HG02642 (cell line): ENCODE results near the gene VGF.

Experiments
- ATAC-seq: cut with Tn5 transposase; IDR thresholded peaks from one replicate; pipeline ENCODE4 v1.9.1; 2021; ENCODE audit warnings: mild to moderate bottlenecking; ENCODE audit not compliant: unreplicated experiment, poor library complexity

Gene VGF

DNA sequence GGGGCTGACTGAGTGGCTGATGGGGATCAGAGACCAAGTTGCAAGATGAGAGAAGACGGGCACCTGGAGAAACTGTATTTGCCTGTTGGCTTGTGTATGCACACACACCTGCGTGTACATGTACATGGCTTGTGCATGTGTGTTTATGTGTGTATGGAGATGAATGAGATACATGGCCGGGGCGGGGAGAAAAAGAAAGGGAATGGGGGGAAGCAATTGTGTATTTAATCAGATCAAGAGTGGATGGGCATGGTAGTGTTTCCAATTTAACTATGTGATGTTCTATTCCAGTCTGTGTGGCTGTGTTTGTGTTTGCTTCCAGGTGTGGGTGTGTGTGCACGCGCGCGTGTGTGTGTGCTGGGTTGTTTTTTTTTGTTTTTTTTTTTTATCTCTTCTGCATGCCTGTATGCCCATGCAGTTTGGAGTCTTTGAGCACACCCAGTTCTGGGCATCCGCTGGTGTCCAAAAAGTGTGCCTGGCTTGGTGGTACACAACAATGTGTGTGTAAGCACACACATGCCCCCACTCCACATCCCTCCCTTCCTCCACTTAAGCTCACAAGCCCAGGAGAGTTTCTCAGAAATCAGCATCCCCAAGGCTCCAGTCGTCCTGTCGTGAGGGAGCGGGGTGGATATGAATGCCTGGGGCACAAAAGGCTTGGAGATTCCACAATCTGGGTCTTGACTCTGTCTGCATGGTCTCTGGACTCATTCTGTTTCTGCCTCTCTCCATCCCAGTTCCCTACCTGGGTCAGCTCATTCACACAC is 2.5 kb upstream of the VGF start:
- no peak for ATAC-seq

GRCh38 chr7:101166909-101167644 is 1.7 kb upstream of the VGF start:
- ATAC-seq, result no peak

DNA sequence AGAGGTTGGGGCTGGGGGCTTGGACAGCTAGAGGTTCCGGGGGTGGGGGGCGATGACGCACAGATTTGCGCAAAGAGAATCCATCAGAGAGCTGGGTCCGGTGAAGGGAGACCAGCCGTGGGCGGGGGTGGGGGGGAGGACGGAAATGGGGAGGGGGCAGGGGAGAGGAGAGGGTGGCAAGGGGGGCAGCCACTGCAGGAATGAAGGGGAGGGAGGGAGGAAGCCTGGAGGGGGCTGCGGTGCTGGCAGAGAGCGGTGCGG is 1.2 kb upstream of the VGF start:
- no peak for ATAC-seq

DNA sequence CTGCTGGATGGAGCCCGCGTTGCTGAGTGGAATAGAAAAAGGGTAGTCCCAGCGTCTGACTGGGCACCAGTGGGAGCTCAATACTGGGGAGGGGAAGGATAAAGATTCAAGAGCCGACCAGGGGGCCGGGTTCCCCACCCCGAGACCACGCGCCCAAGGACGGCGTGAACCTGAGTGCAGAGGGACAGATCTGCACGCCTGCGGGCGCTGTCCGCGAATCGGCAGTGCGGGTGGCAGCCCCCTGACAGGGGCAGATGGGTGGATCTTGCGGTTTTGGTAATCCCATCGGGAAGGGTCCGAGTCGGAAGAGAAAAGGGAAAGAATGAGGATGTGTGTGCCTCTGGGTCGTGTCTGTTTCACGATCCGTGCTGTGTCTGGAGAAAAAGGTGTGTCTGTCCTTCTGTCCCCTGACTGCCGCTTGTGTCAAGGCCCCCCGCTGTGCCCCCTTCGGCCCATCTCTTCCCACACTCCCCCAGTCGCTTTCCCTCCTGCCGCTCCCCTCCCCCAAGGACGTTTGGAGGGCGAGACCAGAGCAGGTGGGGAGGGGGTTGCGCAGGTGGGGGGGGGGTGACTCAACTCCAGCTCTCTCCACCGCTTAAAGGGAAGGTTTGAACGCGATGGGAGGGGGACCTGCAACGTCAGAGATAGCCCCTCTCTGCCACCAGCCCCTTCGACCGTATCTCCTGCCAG is 734 bp upstream of the VGF start:
- ATAC-seq, result no peak

- no peak for ATAC-seq
Observed at GRCh38 chr7:101164071-101164840, 1.1 kb downstream of the VGF start.

- no peak for ATAC-seq
Observed at GRCh38 chr7:101163279-101164070, 1.9 kb downstream of the VGF start.

GRCh38 chr7:101162551-101163278 is 2.7 kb downstream of the VGF start:
- ATAC-seq, result no peak

DNA sequence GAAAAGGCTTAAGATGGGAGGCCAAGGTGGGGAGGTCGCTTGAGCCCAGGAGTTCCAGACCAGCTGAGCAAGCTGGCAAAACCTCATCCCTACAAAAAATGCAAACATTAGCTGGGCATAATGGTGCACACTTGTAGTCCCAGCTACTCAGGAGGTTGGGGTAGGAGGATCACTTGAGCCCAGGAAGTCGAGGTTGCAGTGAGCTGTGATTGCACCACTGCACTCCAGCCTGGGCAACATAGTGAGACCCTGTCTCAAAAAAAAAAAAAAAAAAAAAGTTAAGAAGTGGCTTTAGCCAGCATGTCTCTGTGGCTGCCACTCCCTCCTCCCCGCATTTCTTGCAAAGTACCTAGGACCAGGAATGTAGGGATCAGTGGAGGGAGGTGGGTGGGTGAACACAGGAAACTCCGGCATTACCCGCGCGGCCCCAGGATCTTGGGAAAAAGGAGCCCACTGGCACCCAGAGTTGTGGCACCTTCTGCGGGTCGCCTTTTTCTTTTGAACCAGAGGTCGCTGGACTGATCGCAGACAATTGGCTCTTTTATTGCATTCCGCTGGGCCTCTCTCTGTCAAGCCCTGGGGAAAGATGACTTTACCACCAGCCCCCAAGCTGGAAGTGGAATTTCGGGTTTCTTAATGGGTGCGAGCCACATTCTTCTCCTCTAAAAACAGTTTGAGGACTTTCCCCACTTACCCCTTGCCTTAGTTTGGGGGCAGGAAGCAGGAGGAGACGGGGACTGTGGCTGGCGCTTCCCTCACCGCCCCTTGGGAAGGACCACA is 3.5 kb downstream of the VGF start:
- ATAC-seq, result no peak

GRCh38 chr7:101160910-101161309 is 4.5 kb downstream of the VGF start:
- no peak for ATAC-seq

DNA sequence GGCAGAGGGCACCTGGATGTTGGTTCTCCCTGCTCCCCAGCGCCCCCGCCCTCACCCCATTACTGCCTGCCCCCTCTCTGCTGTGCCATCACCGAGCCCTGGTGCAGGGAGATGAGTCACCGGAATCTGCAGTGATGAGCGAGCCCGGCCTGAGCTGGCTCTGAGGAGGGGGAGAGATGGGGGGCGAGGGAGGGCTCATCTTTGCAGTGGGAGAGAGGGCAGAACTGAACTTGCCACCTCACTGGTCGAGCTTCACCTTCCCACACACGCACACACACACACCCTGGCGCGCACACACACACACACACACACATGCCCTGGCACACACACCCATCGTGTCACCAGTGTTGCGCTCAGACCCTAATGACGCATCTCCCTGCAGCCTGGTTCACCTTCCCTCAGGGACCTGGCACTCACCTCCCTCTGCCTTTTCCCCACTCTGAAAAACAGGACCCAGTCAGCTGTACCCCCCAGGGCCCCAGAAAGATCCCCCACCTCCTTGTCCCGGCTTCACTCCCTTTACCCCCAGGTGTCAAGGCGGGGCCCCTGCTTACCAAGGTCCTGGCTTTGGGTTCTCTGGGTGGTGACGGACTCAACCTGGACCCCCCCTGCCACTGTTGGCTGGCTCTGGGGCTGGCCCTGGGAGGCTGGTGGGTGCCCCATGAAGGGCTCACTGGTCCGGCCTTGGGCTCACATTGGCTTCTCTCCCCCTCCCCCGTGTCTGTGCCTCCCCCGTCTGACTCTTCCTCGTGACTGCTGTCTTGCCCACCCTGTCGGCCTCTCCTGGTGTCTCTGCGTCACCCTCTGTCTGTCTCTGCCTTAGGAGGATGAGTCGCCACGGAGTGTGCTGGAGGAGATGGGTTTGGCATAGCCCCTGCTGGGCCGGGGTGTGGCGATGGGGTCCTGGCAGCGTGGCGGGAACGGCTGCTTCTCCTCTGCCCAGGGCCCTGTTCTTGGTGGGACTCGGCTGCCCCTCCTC is 5.4 kb downstream of the VGF start:
- no peak for ATAC-seq

DNA sequence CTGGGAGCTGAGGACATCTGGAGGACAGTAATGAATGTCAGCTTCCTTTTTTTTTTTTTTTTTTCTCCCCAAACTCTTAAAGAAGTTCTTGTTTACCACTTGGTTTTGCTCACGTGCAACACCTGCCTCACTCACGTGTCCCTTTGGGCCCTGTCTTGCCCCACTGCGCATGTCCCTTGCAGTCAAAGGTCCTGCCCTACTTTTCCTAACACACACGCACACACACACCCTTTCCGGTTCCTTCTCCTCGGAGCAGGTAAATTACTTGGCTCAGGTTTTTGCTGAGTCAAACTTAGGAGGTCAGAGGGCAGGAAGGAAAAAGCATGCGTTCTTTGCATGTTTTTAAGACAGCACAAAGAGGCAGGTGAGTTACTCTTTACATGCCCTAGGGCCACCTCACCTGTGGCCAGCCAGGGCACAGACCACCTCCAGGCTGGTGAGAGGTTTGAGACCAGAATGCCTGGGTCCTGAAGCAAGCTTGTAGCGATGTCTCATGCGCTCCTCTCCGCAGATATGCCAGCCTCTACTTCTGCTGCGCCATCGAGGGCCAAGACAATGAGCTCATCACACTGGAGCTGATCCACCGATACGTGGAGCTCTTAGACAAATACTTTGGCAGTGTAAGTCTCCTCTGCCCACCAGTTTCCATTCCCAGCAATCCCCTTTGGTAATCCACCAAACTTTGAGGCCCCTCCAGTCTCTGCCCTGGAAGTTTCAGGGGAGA is 8.3 kb downstream of the VGF start:
- no peak for ATAC-seq

DNA sequence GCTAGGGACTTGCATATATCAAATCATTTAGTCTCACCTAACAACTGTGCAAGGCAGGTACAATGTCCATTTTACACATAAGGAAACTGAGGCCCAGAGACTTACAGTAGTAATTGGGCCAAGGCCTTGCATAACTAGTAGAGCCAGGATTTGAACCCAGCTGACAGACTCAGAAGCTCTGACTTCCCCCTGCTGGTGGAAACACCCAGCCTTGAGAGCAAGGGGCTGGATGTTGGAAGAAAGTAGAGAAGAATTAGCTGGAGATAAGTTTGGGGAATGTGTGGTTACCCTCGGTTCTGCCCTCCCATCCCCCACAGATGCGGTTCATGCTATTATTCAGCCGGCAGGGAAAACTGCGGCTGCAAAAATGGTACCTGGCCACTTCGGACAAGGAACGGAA is 9.1 kb downstream of the VGF start:
- no peak for ATAC-seq

DNA sequence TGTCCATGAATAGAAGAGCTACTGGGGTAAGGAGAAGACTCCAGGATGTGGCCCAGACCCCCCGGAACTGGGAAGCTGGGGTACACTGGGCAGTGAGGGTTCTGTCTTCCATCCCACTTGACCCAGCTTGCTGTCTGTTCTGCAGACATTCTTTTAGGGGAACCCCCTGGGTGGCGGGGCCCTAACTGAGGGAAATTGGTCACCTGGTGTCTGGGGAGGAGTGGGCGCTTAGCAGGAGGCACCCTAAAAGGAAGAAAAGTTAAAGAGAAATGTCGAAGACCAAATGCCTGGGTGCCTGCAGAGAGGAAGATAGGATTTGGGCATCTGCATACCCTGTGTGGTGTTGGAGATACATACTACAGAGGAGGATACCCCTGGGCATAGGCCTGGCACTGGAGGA is 10.1 kb downstream of the VGF start:
- ATAC-seq, result no peak

DNA sequence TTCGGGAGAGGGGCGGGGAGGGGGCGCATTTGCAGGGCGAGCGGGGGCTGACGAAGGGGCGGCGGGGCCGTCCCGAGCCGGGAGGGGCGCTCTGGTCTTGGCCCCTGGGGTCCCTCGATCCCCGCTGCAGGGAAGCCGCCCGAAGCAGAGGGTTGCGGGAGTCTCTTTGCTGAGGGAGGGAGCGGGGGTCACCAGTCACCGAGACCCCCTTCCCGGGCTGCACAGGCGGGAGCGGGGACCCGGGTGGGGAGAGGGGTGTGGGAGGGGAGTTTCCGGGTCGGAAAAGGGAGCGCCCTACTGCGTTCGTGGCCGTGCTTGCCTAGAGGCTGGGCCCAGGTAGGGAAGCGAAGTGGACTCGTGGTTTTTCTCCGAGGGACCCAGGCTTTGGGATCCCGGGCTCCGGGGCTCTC is 10.7 kb downstream of the VGF start:
- ATAC-seq, result peak; percentile 19

DNA sequence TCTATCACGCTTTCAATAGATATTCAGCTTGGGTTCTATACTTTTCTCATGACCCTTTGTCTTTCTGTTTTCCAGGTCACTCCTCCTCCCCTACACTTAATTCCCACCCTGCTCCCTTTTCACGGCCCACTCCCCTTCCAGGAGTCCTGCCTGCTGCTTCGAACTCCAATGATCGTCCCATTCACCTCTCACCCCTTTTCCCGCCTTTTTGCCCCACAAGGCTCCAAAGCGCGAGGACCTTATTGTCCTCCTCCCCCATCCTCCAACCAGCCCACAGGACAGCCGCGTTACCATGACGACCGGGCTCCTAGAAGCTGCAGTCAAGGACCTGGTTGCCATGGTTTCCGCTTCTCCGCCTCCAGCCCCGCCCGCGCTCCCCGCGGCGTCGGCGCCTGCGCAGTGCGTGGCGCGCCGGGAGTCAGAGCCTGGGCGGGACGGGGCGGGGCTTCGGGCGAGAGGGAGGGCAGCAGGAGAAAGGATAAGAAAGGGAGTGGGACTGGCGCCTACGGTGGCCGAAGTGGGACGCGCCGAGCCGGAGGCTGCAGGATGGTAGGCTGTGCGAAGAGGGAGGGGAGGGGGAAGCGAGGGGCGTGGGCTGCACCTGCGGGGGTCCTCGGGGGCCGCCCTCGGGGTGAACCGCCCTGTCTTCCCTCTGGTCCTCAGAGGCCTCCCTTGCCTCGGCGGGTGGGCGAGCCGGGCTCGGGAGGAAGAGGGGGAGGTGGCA is 11.2 kb downstream of the VGF start, which contains the start of gene AP1S1:
AP1S1 (plus strand) TSS at position 508 of the 724 bp plus-strand sequence; CDS start at position 547, 39 bp downstream.
- ATAC-seq, result peak; percentile 89
